Measurements from ENCODE around the gene LTB.

- TF ChIP-seq SP1 (IDR thresholded peaks at IDR 0.05) (no peak), CTCF (IDR thresholded peaks at IDR 0.05; ENCODE audit: low read depth, low read length, missing input control) (no peak), ZBTB33 (IDR thresholded peaks at IDR 0.05) (no peak), REST (IDR thresholded peaks at IDR 0.05) (no peak), EGR1 (IDR thresholded peaks at IDR 0.05; ENCODE audit: low read depth in 2 of 2) (no peak), YY1 (IDR thresholded peaks at IDR 0.05) (no peak), FOXA1 (IDR thresholded peaks at IDR 0.05) (no peak), RAD21 (IDR thresholded peaks at IDR 0.05) (no peak), ATF3 (IDR thresholded peaks at IDR 0.05) (no peak), GABPA (IDR thresholded peaks at IDR 0.05 in 1 of 2, conservative IDR thresholded peaks at IDR 0.05 in 1 of 2) (no peak), JUND (IDR thresholded peaks at IDR 0.05) (no peak), TAF1 (conservative IDR thresholded peaks at IDR 0.05) (no peak), MAX (IDR thresholded peaks at IDR 0.05) (no peak), RXRA (IDR thresholded peaks at IDR 0.05) (no peak)
These were observed 24.5 kb downstream of the LTB start for GRCh38 chr6:31557443-31558317.

Data from liver (tissue), 3 donors.